Calu3 (cell line): Measurements from ENCODE around the gene DLGAP4. TPM values are rescaled to one million over a fixed set of nuclear protein-coding genes. Genes with fewer than 3 reads are reported as not detected.

ENCODE experiments used
- BruUV-seq: library from RNA; stranded (reverse); fragments of 400-500 nt; replicated peaks from 2 replicates; lab custom pipeline; 2021; lab: Mats Ljungman, UMichigan
- CTCF ChIA-PET: fragments of 300-600 bp; sonication (Branson Sonifier 250); formaldehyde crosslinking; loops from one replicate; lab custom pipeline; 2022; ENCODE audit warnings: antibody characterized with exemption; lab: Charles Lee
- DNase-seq: peaks from one replicate; pipeline ENCODE4 v3.0.0; 2022
- H3K27ac Mint-ChIP-seq: one replicate; pipeline ENCODE4 v1.8.0; 2022; ENCODE audit warnings: mixed read lengths; ENCODE audit not compliant: unreplicated experiment
- H3K27me3 Mint-ChIP-seq: one replicate; pipeline ENCODE4 v1.8.0; 2022; ENCODE audit warnings: mixed read lengths; ENCODE audit not compliant: unreplicated experiment
- H3K36me3 Mint-ChIP-seq: one replicate; pipeline ENCODE4 v1.8.0; 2022; ENCODE audit warnings: mild to moderate bottlenecking, moderate library complexity, mixed read lengths; ENCODE audit not compliant: insufficient read depth, unreplicated experiment
- H3K4me1 Mint-ChIP-seq: one replicate; pipeline ENCODE4 v1.8.0; 2022; ENCODE audit warnings: mild to moderate bottlenecking, low read depth, mixed read lengths; ENCODE audit not compliant: unreplicated experiment
- H3K4me3 Mint-ChIP-seq: one replicate; pipeline ENCODE4 v1.8.0; 2022; ENCODE audit warnings: mild to moderate bottlenecking, low read depth, moderate library complexity, mixed read lengths; ENCODE audit not compliant: unreplicated experiment
- H3K9me3 Mint-ChIP-seq: one replicate; pipeline ENCODE4 v1.8.0; 2022; ENCODE audit warnings: low read depth, mixed read lengths; ENCODE audit not compliant: unreplicated experiment
- intact Hi-C: fragments of 100-400 bp; cut with micrococcal nuclease; formaldehyde crosslinking; loops from one replicate; pipeline ENCODE4 v1.10.0; 2022; ENCODE audit not compliant: unreplicated experiment
- total RNA-seq: library from RNA; stranded (reverse); gene quantifications from 2 replicates; pipeline ENCODE4 v1.2.3, GENCODE V29; 2022
- TF ChIP-seq, protein P1 (sequence below): fragments of 200-600 bp; IDR thresholded peaks from one replicate; pipeline ENCODE4 v1.8.0; 2022; ENCODE audit warnings: antibody characterized with exemption; ENCODE audit not compliant: unreplicated experiment

Gene DLGAP4
- total RNA-seq, 1 experiment from 2014 or later, result 66.4 TPM

DNA sequence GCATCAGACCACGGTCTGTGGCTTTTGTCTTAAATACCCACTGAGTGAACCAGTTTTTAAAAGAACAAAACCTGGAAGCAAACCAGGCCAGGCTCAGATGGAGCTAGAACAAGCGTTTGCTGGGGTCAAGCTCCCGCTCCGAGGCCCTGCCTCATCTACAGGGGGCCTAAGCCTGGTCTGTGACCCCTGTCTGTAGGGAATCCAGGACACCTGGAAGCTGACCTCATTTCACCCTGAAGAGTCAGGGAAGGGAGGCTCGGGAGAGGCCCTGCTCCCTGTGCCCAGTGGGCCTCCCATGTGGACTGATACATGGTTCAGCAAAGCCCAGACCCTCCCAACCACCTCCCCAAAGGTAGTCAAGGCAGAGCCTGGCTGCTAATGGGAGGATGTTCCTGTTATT is 26.8 kb upstream of the DLGAP4 start:
- no peak for DNase-seq
- no peaks in the 10 kb centered on the region for H3K36me3 Mint-ChIP-seq
- H3K9me3 Mint-ChIP-seq, result no peaks in the 10 kb centered on the region
- H3K4me1 Mint-ChIP-seq, result no peaks in the 10 kb centered on the region
- TF ChIP-seq, protein P1, sequence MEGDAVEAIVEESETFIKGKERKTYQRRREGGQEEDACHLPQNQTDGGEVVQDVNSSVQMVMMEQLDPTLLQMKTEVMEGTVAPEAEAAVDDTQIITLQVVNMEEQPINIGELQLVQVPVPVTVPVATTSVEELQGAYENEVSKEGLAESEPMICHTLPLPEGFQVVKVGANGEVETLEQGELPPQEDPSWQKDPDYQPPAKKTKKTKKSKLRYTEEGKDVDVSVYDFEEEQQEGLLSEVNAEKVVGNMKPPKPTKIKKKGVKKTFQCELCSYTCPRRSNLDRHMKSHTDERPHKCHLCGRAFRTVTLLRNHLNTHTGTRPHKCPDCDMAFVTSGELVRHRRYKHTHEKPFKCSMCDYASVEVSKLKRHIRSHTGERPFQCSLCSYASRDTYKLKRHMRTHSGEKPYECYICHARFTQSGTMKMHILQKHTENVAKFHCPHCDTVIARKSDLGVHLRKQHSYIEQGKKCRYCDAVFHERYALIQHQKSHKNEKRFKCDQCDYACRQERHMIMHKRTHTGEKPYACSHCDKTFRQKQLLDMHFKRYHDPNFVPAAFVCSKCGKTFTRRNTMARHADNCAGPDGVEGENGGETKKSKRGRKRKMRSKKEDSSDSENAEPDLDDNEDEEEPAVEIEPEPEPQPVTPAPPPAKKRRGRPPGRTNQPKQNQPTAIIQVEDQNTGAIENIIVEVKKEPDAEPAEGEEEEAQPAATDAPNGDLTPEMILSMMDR, result no peak
- H3K27me3 Mint-ChIP-seq, result peaks cover 92% of the 10 kb centered on the region
- no peak overlapping the region for H3K27ac Mint-ChIP-seq
- no peak overlapping the region for H3K4me3 Mint-ChIP-seq
- intact Hi-C loops, result no loop called here
- CTCF ChIA-PET, result interaction anchor here (2.8 kb wide), 1 partner anchor 8 kb away, joined by 7 read pairs; no protein-coding TSS in a partner anchor
- BruUV-seq, result no TSS peak

DNA sequence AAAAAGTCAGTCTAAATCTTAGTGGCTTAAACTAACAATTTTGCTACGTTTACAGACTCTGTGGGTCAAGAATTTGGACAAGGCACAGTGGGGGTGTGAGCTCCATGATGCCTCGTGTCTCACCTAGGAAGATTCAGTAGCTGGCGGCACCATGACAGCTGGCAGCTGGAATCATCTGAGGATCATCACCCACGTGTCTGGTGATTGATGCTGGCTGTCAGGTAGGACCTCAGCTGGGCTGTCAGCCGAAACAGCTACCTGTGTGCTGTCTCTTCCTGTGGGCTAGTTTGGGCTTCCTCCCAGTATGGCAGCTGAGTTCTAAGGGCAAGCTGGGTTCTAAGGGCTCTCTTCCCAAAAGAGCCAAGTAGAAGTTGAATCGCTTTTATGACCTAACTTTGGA is 26.4 kb upstream of the DLGAP4 start:
- no peak overlapping the region for H3K27ac Mint-ChIP-seq
- no TSS peak for BruUV-seq
- CTCF ChIA-PET, result interaction anchor here (2.8 kb wide), 1 partner anchor 8 kb away, joined by 7 read pairs; no protein-coding TSS in a partner anchor
- no peak for DNase-seq
- intact Hi-C loops, result no loop called here
- no peaks in the 10 kb centered on the region for H3K36me3 Mint-ChIP-seq
- H3K9me3 Mint-ChIP-seq, result no peaks in the 10 kb centered on the region
- TF ChIP-seq, protein P1, result no peak
- no peaks in the 10 kb centered on the region for H3K4me1 Mint-ChIP-seq
- no peak overlapping the region for H3K4me3 Mint-ChIP-seq
- peaks cover 90% of the 10 kb centered on the region for H3K27me3 Mint-ChIP-seq

DNA sequence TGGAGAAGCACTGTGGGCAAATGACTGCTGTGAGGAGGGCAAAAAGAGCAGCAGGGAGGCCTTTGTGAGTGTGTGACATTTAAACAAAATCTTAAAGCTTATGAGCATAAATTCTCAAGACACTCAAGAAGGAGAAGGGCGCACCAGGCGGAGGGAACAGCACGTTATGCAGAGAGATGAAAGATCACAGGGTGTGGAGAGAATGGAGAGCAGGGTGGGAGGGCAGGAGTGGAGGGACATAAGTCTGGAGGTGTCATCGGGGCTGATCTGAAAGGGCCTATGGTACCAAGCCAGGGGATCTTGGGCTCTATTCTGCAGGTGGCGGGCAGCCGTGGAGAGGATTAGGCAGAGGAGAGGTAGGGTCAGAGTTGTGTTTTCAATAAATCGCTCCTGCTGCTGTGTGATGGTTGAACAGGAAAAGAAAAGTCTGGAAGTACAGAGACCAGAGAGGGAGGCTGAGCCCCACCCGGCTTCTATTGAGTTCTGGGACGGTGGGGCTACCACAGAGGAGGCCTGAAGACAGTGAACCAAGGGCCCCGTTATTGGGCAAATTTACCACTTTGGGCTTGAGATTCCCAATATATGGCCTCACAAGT is 24.3 kb upstream of the DLGAP4 start:
- BruUV-seq, result no TSS peak
- no peak for DNase-seq
- CTCF ChIA-PET, result interaction anchor here (2.8 kb wide), 1 partner anchor 10 kb away, joined by 7 read pairs; no protein-coding TSS in a partner anchor
- Mint-ChIP-seq H3K4me1 (no peaks in the 10 kb centered on the region), H3K4me3 (no peak overlapping the region), H3K27me3 (peaks cover 85% of the 10 kb centered on the region), H3K27ac (no peak overlapping the region), H3K36me3 (no peaks in the 10 kb centered on the region), H3K9me3 (no peaks in the 10 kb centered on the region)
- TF ChIP-seq, protein P1, result no peak
- intact Hi-C loops, result no loop called here

DNA sequence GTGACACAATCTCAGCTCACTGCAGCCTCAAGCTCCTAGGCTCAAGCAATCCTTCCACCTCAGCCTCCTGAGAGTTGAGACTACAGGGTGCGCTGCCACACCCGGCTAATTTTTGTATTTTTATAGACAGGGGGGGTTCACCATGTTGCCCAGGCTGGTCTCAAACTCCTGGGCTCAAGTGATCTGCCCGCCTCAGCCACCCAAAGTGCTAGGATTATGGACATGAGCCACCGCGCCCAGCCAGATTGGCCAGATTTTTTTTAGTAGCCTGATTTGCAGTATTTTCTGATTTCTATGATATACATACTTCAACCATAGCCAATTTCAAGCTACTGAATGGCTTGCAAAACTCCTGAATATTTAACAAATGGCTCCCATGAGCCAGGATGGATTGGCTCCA is 21.4 kb upstream of the DLGAP4 start:
- H3K27me3 Mint-ChIP-seq, result peaks cover 92% of the 10 kb centered on the region
- BruUV-seq, result no TSS peak
- DNase-seq, result no peak
- no peak overlapping the region for H3K4me3 Mint-ChIP-seq
- H3K36me3 Mint-ChIP-seq, result no peaks in the 10 kb centered on the region
- CTCF ChIA-PET, result no interaction called here
- intact Hi-C loops, result no loop called here
- H3K27ac Mint-ChIP-seq, result no peak overlapping the region
- H3K4me1 Mint-ChIP-seq, result no peaks in the 10 kb centered on the region
- H3K9me3 Mint-ChIP-seq, result no peaks in the 10 kb centered on the region
- TF ChIP-seq, protein P1, result no peak
